Amygdala (tissue), 56 donors: ENCODE measurements around the gene FMNL1.

Experiments
- DNase-seq, 56 donors: peaks; one replicate each; lab custom pipeline; 2025; lab: John Stamatoyannopoulos, UW

Gene FMNL1

GRCh38 chr17:45256114-45256966, 34.7 kb downstream of the FMNL1 start:
- DNase-seq, result no peak

GRCh38 chr17:45257115-45257514, 35.4 kb downstream of the FMNL1 start:
- no peak for DNase-seq

- no peak for DNase-seq
These were observed 37.3 kb downstream of the FMNL1 start for GRCh38 chr17:45258981-45259380.

GRCh38 chr17:45260204-45260783, 38.6 kb downstream of the FMNL1 start:
- DNase-seq, result no peak

- DNase-seq, result peak in 35 of 56 donors; percentile 7 to 64 (median 34)
These were observed 40.2 kb downstream of the FMNL1 start, which contains the start of gene SPATA32 for GRCh38 chr17:45261577-45262515. TSS of gene SPATA32 (minus strand) at chr17:45262094. CDS start at chr17:45262016, 78 bp downstream.

GRCh38 chr17:45262516-45263476, 41.1 kb downstream of the FMNL1 start:
- no peak for DNase-seq

GRCh38 chr17:45263477-45263860, 41.8 kb downstream of the FMNL1 start:
- no peak for DNase-seq

- DNase-seq, result no peak
These were observed 42.7 kb downstream of the FMNL1 start for GRCh38 chr17:45264430-45264829.

GRCh38 chr17:45264988-45265387, 43.3 kb downstream of the FMNL1 start:
- DNase-seq, result no peak

GRCh38 chr17:45265821-45266220, 44.1 kb downstream of the FMNL1 start:
- DNase-seq, result no peak

GRCh38 chr17:45266372-45266926, 44.8 kb downstream of the FMNL1 start:
- DNase-seq, result no peak

- no peak for DNase-seq
These were observed 45.9 kb downstream of the FMNL1 start for GRCh38 chr17:45267436-45268055.

GRCh38 chr17:45269912-45270311, 48.2 kb downstream of the FMNL1 start:
- DNase-seq, result no peak

- DNase-seq, result no peak
These were observed 49.2 kb downstream of the FMNL1 start for GRCh38 chr17:45270828-45271418.

GRCh38 chr17:45271603-45272002, 49.9 kb downstream of the FMNL1 start:
- no peak for DNase-seq

- DNase-seq, result no peak
These were observed 51.9 kb downstream of the FMNL1 start for GRCh38 chr17:45273551-45273957.

- DNase-seq, result no peak
These were observed 52.3 kb downstream of the FMNL1 start for GRCh38 chr17:45274033-45274432.

GRCh38 chr17:45276031-45276430, 54.3 kb downstream of the FMNL1 start:
- DNase-seq, result no peak
